Stomach (tissue), 9 donors: ENCODE results near the gene INS. TPM values are rescaled to one million over a fixed set of nuclear protein-coding genes. Genes with fewer than 3 reads are reported as not detected.

Experiments
- DNase-seq, 2 donors: peaks; one replicate each; pipeline versions ENCODE4 v3.0.0 to v3.0.0-alpha.2; 2013 to 2019
- H3K27ac ChIP-seq, 5 donors: fragments of 200-600 bp in 4 of 5; sonication (generic) in 4 of 5; one replicate each; pipeline ENCODE4 v1.5.1; 2013 to 2019; ENCODE audit warnings: mild to moderate bottlenecking in 1 of 5, moderate library complexity in 1 of 5
- H3K27me3 ChIP-seq, 3 donors: fragments of 200-600 bp; sonication (generic); one replicate each; pipeline ENCODE4 v1.5.1; 2017 to 2019; ENCODE audit warnings: mixed run types in 1 of 3
- H3K36me3 ChIP-seq, 4 donors: fragments of 200-600 bp; sonication (generic); 1 replicate in 3 of 4; 2 replicates in 1 of 4; pipeline ENCODE4 v1.5.1; 2016 to 2019
- H3K4me1 ChIP-seq, 4 donors: fragments of 200-600 bp; sonication (generic); one replicate each; pipeline ENCODE4 v1.5.1; 2016 to 2019
- H3K4me3 ChIP-seq, 4 donors: fragments of 200-600 bp; sonication (generic) in 3 of 4; one replicate each; pipeline ENCODE4 v1.5.1; 2016 to 2019; ENCODE audit warnings: mild to moderate bottlenecking in 1 of 4
- H3K9me3 ChIP-seq, 4 donors: fragments of 200-600 bp; sonication (generic); one replicate each; pipeline ENCODE4 v1.5.1; 2016 to 2019
- CTCF ChIP-seq, 7 experiments: fragments of 450-650 bp in 4 of 7; fragments of 200-600 bp in 3 of 7; sonication (generic) in 3 of 7; IDR thresholded peaks; one replicate each; pipeline ENCODE4 v1.5.1; 2016 to 2019; ENCODE audit warnings: antibody characterized with exemption in 7 of 7, control low read depth in 2 of 7, mild to moderate bottlenecking in 1 of 7
- EP300 ChIP-seq: sonication (generic); formaldehyde crosslinking; IDR thresholded peaks from one replicate; pipeline ENCODE4 v1.6.1; 2017; ENCODE audit warnings: antibody characterized with exemption
- POLR2A ChIP-seq, 4 donors: fragments of 450-650 bp; IDR thresholded peaks; one replicate each; pipeline ENCODE4 v1.6.1; 2016; ENCODE audit warnings: antibody characterized with exemption in 4 of 4, control low read depth in 2 of 4, mild to moderate bottlenecking in 1 of 4, moderate library complexity in 1 of 4
- POLR2AphosphoS5 ChIP-seq, 3 donors: sonication (generic); formaldehyde crosslinking; IDR thresholded peaks; one replicate each; pipeline ENCODE4 v1.6.1; 2016; ENCODE audit warnings: antibody characterized with exemption in 3 of 3
- WGBS, 5 donors: extraction: QIAGEN DNeasy Blood & Tissue Kit in 3 of 5; methylation state at CpG; one replicate each; pipeline versions ENCODE4 v1.1.5 to v1.1.7; 2013 to 2018; 5-methylcytosine and 5-hydroxymethylcytosine counted together
- intact Hi-C: fragments of 100-400 bp; cut with DNase I; formaldehyde crosslinking; loops from one replicate; pipeline ENCODE4 v1.15.1; 2023; ENCODE audit warnings: low total_unique reads
- polyA plus RNA-seq, 3 donors: library from polyadenylated mRNA; stranded (reverse); fragments of 200-250 nt; gene quantifications; one replicate each; pipeline ENCODE4 v1.2.3, GENCODE V29; 2013
- total RNA-seq, 5 donors: library from RNA; depleted of rRNA; stranded (reverse); fragments of >200 nt; gene quantifications; one replicate each; pipeline versions ENCODE4 v1.1.0 to v1.2.3, GENCODE V29; 2014 to 2016
- donor health status: healthy with polysubstance abuse.
- donor health status: Bipolar disorder and iron deficiency.
- donor health status: healthy.

Gene INS
- total and polyA plus RNA-seq, 8 donors: 7.2 to 37.6 TPM; not detected in 6

DNA sequence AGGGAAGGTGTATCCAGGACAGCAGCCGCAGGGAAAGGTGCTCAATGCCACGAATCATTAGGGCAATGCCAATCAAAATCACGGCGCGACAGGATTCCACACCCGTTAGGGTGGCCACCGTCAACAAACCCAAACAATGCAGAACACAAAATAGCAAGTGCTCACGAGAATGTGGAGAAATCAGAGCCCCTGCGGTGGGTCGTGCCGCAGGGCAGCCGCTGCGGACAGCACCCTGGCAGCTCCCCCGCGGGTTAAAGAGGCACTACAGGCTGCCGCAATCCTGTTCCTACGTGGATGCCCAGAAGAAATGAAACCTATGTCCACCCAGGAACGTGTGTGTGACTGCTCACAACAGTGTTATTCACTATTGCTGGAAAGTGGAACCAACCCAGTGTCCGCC lies 27.7 kb upstream of the INS start:
- intact Hi-C loops: no loop called here
- H3K27ac ChIP-seq: no peak overlapping the region
- TF ChIP-seq CTCF (IDR thresholded peaks at IDR 0.05): no peak
- no peak for TF ChIP-seq EP300
- no peak for TF ChIP-seq POLR2A (IDR thresholded peaks at IDR 0.05)
- peaks cover 7 to 14% (median 10%) of the 10 kb centered on the region in 4 donors for H3K4me1 ChIP-seq
- peaks cover 0 to 92% (median 30%) of the 10 kb centered on the region in 3 donors for H3K27me3 ChIP-seq
- H3K36me3 ChIP-seq: no peaks in the 10 kb centered on the region
- no peaks in the 10 kb centered on the region for H3K9me3 ChIP-seq
- no peak for DNase-seq
- no peak overlapping the region for H3K4me3 ChIP-seq
- WGBS, 5 donors: 84 to 90% (median 86%) methylated on average over 19 of the region's 19 CpGs

GRCh38 chr11:2187280-2187707 lies 26.3 kb upstream of the INS start:
- DNase-seq: no peak
- H3K27ac ChIP-seq: no peak overlapping the region
- peaks cover 3 to 7% (median 6%) of the 10 kb centered on the region in 4 donors for H3K4me1 ChIP-seq
- H3K9me3 ChIP-seq: no peaks in the 10 kb centered on the region
- H3K36me3 ChIP-seq: no peaks in the 10 kb centered on the region
- intact Hi-C loops: no loop called here
- no peak overlapping the region for H3K4me3 ChIP-seq
- H3K27me3 ChIP-seq: peaks cover 0 to 84% (median 31%) of the 10 kb centered on the region in 3 donors
- TF ChIP-seq POLR2A (IDR thresholded peaks at IDR 0.05) (no peak), CTCF (IDR thresholded peaks at IDR 0.05) (no peak), EP300 (no peak), POLR2AphosphoS5 (IDR thresholded peaks at IDR 0.05) (no peak)
- 89 to 95% (median 90%) methylated on average over 7 of the region's 7 CpGs for WGBS, 5 donors

DNA sequence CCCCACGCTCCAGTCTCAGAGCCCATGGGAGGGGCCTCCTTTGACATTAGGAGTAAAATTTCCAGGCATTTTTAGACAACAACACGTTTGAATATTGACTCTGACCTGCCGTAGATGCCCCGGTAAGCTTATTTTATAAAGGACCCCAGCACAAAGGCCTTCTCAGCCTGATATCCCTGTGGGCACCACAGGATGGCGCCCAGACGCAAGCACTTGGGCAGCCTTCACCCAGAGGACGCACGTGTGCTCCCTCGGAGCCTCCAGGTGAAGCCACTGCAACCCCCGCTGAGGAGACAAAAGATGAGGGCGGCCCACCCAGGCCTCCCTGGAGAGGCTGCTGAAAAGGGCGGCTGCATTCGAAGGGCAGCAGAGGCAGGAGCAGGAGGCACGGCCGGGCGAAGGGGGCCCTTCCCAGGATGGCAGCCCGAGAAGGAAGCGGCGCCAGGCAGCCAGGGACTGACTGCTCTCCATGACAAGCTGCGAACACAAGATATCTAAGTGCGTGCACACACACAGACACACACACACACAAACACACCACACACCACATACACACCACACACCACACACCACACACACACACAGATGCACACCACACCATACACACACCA lies 25.8 kb upstream of the INS start:
- peak; percentile 62 to 81 for DNase-seq
- no peaks in the 10 kb centered on the region for H3K9me3 ChIP-seq
- no peaks in the 10 kb centered on the region for H3K36me3 ChIP-seq
- TF ChIP-seq CTCF (IDR thresholded peaks at IDR 0.05): peak in 5 of 7 experiments; percentile 42 to 57 (median 50)
- TF ChIP-seq EP300: no peak
- peaks cover 0 to 83% (median 36%) of the 10 kb centered on the region in 3 donors for H3K27me3 ChIP-seq
- intact Hi-C loops: no loop called here
- no peak overlapping the region for H3K4me3 ChIP-seq
- 10 to 22% (median 15%) methylated on average over 12 to 21 of the region's 21 CpGs for WGBS, 5 donors
- no peak overlapping the region for H3K27ac ChIP-seq
- H3K4me1 ChIP-seq: peaks cover 3 to 7% (median 6%) of the 10 kb centered on the region in 4 donors

DNA sequence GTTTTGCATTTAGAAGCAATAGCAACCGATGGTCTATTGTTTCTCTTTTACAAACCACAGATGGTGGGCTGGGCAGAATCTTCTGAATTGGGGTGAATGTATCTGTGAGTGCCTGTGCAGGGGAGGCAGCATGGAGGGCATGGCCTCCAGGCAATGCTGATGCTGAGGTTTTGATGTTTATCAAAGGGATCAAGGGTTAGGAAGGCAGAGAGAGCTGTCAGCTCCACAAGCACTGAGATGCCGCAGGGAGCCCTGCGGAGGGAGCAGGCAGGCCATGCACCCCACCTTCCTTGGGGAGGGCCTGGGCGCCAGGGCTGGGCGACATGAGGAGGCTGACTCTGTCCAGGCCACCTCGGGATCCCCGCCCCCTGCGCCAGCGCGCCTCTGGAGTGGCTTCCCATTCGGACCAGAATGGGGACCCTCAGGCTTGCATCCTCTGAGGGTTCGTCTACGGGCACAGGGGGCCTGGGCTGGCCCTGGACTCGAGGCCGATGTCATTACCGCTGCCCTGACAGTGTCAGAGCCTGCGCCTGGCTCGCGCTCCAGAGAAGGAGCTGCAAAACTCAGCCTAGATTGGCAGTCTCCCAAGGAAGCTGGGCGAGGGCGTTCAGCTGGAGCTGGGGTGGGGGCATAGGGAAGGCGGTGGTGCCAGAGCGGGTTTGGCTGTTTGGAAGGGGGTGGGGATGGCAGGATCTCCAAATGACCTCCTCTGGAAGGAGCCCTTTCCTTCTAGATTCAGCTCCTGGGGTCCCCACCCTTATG lies 24.5 kb upstream of the INS start:
- intact Hi-C loops: no loop called here
- 50 to 65% (median 57%) methylated on average over 6 to 23 of the region's 23 CpGs for WGBS, 5 donors

More for the DNA sequence above, 24.5 kb upstream of the INS start:
- TF ChIP-seq POLR2AphosphoS5 (IDR thresholded peaks at IDR 0.05): no peak
- no peak for TF ChIP-seq CTCF (IDR thresholded peaks at IDR 0.05)
- no peak for TF ChIP-seq EP300
- no peak for TF ChIP-seq POLR2A (IDR thresholded peaks at IDR 0.05)
- Histone ChIP-seq H3K36me3 (no peaks in the 10 kb centered on the region), H3K9me3 (no peaks in the 10 kb centered on the region), H3K4me3 (no peak overlapping the region), H3K27ac (no peak overlapping the region), H3K27me3 (peaks cover 0 to 73% (median 40%) of the 10 kb centered on the region in 3 donors), H3K4me1 (peaks cover 1 to 5% (median 3%) of the 10 kb centered on the region in 4 donors)
- DNase-seq: peak in 1 of 2 donors; percentile 57
